Subcutaneous abdominal adipose tissue (tissue), 5 donors: ENCODE data around the gene ANKEF1.
A peak's percentile ranks its signal among the peaks of the same experiment; 100 is the strongest.

Experiments used
- H3K27ac ChIP-seq: one replicate; pipeline ENCODE4 v1.7.0; 2013; ENCODE audit warnings: low read depth, mild to moderate bottlenecking, inconsistent platforms, low read length, moderate library complexity
- H3K27me3 ChIP-seq, 5 donors: one replicate each; pipeline ENCODE4 v1.7.0; 2013; ENCODE audit warnings: low read length in 5 of 5, inconsistent platforms in 1 of 5; ENCODE audit not compliant: control insufficient read depth in 5 of 5, insufficient read depth in 4 of 5
- H3K36me3 ChIP-seq, 5 donors: one replicate each; pipeline ENCODE4 v1.7.0; 2013; ENCODE audit warnings: low read length in 5 of 5; ENCODE audit not compliant: control insufficient read depth in 5 of 5, insufficient read depth in 5 of 5
- H3K4me1 ChIP-seq, 5 donors: one replicate each; pipeline ENCODE4 v1.7.0; 2013; ENCODE audit warnings: low read length in 5 of 5, mild to moderate bottlenecking in 3 of 5, moderate library complexity in 1 of 5; ENCODE audit not compliant: control insufficient read depth in 5 of 5, insufficient read depth in 5 of 5
- H3K4me3 ChIP-seq, 5 donors: one replicate each; pipeline ENCODE4 v1.7.0; 2013; ENCODE audit warnings: low read length in 5 of 5, low read depth in 1 of 5
- H3K9ac ChIP-seq, 5 donors: one replicate each; pipeline ENCODE4 v1.7.0; 2013; ENCODE audit warnings: low read length in 5 of 5, mild to moderate bottlenecking in 4 of 5, moderate library complexity in 3 of 5
- H3K9me3 ChIP-seq, 5 donors: one replicate each; pipeline ENCODE4 v1.7.0; 2013; ENCODE audit warnings: low read length in 5 of 5; ENCODE audit not compliant: control insufficient read depth in 5 of 5
- donor health status: healthy.
- donor health status: healthy.
- donor health status: healthy.
- donor health status: healthy.
- donor health status: healthy.

Gene ANKEF1

GRCh38 chr20:10034717-10035571, at the start of gene ANKEF1:
ANKEF1 (plus strand) TSS chr20:10034987; CDS start chr20:10038302, 3,315 bp downstream.
- peaks cover 0 to 18% (median 11%) of the 10 kb centered on the region in 5 donors for H3K4me1 ChIP-seq
- no peaks in the 10 kb centered on the region for H3K9me3 ChIP-seq
- no peaks in the 10 kb centered on the region for H3K27me3 ChIP-seq
- peak within 1 kb of the TSS; percentile 31 to 69 (median 65) for H3K4me3 ChIP-seq
- H3K27ac ChIP-seq: no peak within 1 kb of the TSS
- H3K36me3 ChIP-seq: peaks cover 0 to 5% (median 0%) of the 10 kb centered on the region in 5 donors
- peak within 1 kb of the TSS in 4 of 5 donors; percentile 34 to 73 (median 51) for H3K9ac ChIP-seq

- Histone ChIP-seq H3K36me3 (no peaks in the 10 kb centered on the region), H3K27ac (peak overlapping the region; percentile 2)
Observed at GRCh38 chr20:9985281-9985680, 49.5 kb upstream of the ANKEF1 start.

GRCh38 chr20:9985773-9986172, 49.0 kb upstream of the ANKEF1 start:
- Histone ChIP-seq H3K9me3 (no peaks in the 10 kb centered on the region), H3K9ac (peak overlapping the region in 1 of 5 donors; percentile 40), H3K4me3 (peak overlapping the region in 2 of 5 donors; percentile 1 to 5), H3K4me1 (peaks cover 0 to 51% (median 20%) of the 10 kb centered on the region in 5 donors), H3K27ac (peak overlapping the region; percentile 55), H3K27me3 (no peaks in the 10 kb centered on the region), H3K36me3 (no peaks in the 10 kb centered on the region)

More at GRCh38 chr20:9985281-9985680, 49.5 kb upstream of the ANKEF1 start:
- no peaks in the 10 kb centered on the region for H3K27me3 ChIP-seq
- H3K4me1 ChIP-seq: peaks cover 0 to 51% (median 20%) of the 10 kb centered on the region in 5 donors
- H3K9me3 ChIP-seq: no peaks in the 10 kb centered on the region
- no peak overlapping the region for H3K4me3 ChIP-seq
- peak overlapping the region in 1 of 5 donors; percentile 40 for H3K9ac ChIP-seq

GRCh38 chr20:9989066-9989724, 45.6 kb upstream of the ANKEF1 start:
- Histone ChIP-seq H3K9ac (no peak overlapping the region), H3K4me3 (no peak overlapping the region), H3K4me1 (peaks cover 0 to 37% (median 20%) of the 10 kb centered on the region in 5 donors), H3K9me3 (no peaks in the 10 kb centered on the region), H3K27ac (peak overlapping the region; percentile 70), H3K27me3 (no peaks in the 10 kb centered on the region), H3K36me3 (no peaks in the 10 kb centered on the region)

- H3K27me3 ChIP-seq: no peaks in the 10 kb centered on the region
- H3K9me3 ChIP-seq: peaks cover 0 to 4% (median 0%) of the 10 kb centered on the region in 5 donors
- peaks cover 0 to 19% (median 10%) of the 10 kb centered on the region in 5 donors for H3K4me1 ChIP-seq
- H3K9ac ChIP-seq: no peak overlapping the region
- H3K36me3 ChIP-seq: no peaks in the 10 kb centered on the region
- H3K4me3 ChIP-seq: no peak overlapping the region
- no peak overlapping the region for H3K27ac ChIP-seq
Observed at GRCh38 chr20:9993137-9993536, 41.6 kb upstream of the ANKEF1 start.

GRCh38 chr20:9994676-9995075, 40.1 kb upstream of the ANKEF1 start:
- H3K27me3 ChIP-seq: no peaks in the 10 kb centered on the region
- H3K4me1 ChIP-seq: peaks cover 0 to 7% (median 4%) of the 10 kb centered on the region in 5 donors

GRCh38 chr20:9995510-9996272, 39.1 kb upstream of the ANKEF1 start:
- Histone ChIP-seq H3K27ac (no peak overlapping the region), H3K9ac (no peak overlapping the region), H3K4me3 (no peak overlapping the region), H3K9me3 (peaks cover 0 to 4% (median 0%) of the 10 kb centered on the region in 5 donors), H3K27me3 (no peaks in the 10 kb centered on the region), H3K4me1 (peaks cover 0 to 9% (median 6%) of the 10 kb centered on the region in 5 donors), H3K36me3 (no peaks in the 10 kb centered on the region)

More at GRCh38 chr20:9994676-9995075, 40.1 kb upstream of the ANKEF1 start:
- H3K9me3 ChIP-seq: peaks cover 0 to 4% (median 0%) of the 10 kb centered on the region in 5 donors
- H3K36me3 ChIP-seq: no peaks in the 10 kb centered on the region
- no peak overlapping the region for H3K27ac ChIP-seq
- H3K4me3 ChIP-seq: no peak overlapping the region
- no peak overlapping the region for H3K9ac ChIP-seq

- Histone ChIP-seq H3K27ac (no peak overlapping the region), H3K4me3 (no peak overlapping the region), H3K27me3 (no peaks in the 10 kb centered on the region), H3K4me1 (peaks cover 0 to 9% (median 6%) of the 10 kb centered on the region in 5 donors), H3K9me3 (peaks cover 0 to 4% (median 0%) of the 10 kb centered on the region in 5 donors), H3K36me3 (no peaks in the 10 kb centered on the region), H3K9ac (no peak overlapping the region)
Observed at GRCh38 chr20:9996944-9997343, 37.8 kb upstream of the ANKEF1 start.

GRCh38 chr20:9999645-10000044, 35.1 kb upstream of the ANKEF1 start:
- Histone ChIP-seq H3K9ac (no peak overlapping the region), H3K27ac (no peak overlapping the region), H3K27me3 (no peaks in the 10 kb centered on the region), H3K4me3 (no peak overlapping the region), H3K9me3 (peaks cover 0 to 2% (median 0%) of the 10 kb centered on the region in 5 donors), H3K36me3 (no peaks in the 10 kb centered on the region), H3K4me1 (peaks cover 0 to 9% (median 6%) of the 10 kb centered on the region in 5 donors)
